HFF-Myc (cell line): ENCODE data around the gene UBR1.
"Not testable (repeated sequence)": the region's sequence is repeated elsewhere in the genome, so short reads cannot be mapped to it uniquely, and the experiment has no call there.

ENCODE experiments used
- DNase-seq: peaks from one replicate; pipeline ENCODE4 v3.0.0-alpha.2; 2011; ENCODE audit warnings: low read depth; ENCODE audit errors: extremely low read depth
- H3K4me3 ChIP-seq: replicated peaks from 2 replicates; pipeline ENCODE4 v1.5.1; 2011; ENCODE audit warnings: low read depth, mild to moderate bottlenecking, control low read depth, low read length
- TF ChIP-seq, protein P1 (sequence below): IDR thresholded peaks from 2 replicates; pipeline ENCODE4 v1.5.1; 2012; ENCODE audit warnings: mild to moderate bottlenecking, low read depth, low read length, control low read depth; ENCODE audit errors: missing control alignments

Gene UBR1

DNA sequence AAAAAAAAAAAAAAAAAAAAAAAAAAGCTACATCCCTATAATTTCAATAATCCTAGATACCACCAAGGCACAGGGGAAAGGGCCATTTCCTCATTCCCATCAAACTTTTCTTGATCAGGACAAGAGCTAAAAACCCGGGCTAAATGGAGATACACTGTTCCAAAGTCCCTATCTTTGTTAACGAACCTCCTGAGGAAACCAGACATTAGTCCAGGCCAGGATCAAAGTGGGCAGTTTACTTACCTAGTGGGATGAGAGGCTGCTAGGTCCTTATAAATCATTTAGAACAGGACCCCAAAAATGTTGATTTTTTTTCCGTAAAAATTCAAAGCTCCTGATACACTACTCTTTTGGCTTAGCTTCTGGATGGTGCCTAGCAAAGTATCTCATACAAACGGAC is 35.6 kb downstream of the UBR1 start:
- DNase-seq = no peak
- TF ChIP-seq, protein P1, sequence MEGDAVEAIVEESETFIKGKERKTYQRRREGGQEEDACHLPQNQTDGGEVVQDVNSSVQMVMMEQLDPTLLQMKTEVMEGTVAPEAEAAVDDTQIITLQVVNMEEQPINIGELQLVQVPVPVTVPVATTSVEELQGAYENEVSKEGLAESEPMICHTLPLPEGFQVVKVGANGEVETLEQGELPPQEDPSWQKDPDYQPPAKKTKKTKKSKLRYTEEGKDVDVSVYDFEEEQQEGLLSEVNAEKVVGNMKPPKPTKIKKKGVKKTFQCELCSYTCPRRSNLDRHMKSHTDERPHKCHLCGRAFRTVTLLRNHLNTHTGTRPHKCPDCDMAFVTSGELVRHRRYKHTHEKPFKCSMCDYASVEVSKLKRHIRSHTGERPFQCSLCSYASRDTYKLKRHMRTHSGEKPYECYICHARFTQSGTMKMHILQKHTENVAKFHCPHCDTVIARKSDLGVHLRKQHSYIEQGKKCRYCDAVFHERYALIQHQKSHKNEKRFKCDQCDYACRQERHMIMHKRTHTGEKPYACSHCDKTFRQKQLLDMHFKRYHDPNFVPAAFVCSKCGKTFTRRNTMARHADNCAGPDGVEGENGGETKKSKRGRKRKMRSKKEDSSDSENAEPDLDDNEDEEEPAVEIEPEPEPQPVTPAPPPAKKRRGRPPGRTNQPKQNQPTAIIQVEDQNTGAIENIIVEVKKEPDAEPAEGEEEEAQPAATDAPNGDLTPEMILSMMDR = no peak
- no peak overlapping the region for H3K4me3 ChIP-seq

DNA sequence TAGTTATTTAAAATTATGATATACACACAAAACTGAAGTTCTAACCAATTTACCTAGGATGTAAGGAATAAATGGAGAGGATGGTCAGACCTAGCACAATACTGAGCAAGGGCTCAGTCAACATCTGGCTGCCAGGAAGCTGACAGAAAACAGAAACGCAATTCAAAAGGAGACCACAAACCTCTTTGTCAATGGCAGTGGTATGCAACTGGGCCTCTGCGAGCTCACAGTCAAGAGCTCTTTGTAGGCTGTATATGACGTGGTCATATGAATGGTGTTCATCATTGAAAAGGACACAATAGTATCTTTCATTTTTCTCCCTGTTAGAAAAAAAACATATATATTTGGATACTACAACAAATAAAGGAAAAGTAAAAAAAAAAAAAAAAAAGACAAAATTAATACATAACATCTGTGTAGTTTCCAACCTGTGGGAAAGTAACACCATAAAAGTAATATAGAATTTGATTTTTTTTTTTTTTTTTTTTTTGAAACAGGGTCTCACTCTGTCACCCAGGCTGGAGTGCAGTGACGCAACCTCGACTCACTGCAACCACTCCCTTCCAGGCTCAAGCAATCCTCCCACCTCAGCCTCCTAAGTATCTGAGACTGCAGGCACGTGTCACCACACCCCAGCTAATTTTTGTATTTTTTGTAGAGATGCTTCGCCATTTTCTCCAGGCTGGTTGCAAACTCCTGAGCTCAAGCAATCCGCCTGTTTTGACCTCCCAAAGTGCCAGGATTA is 37.9 kb downstream of the UBR1 start:
- TF ChIP-seq, protein P1 = no peak
- H3K4me3 ChIP-seq = no peak overlapping the region
- DNase-seq = no peak

DNA sequence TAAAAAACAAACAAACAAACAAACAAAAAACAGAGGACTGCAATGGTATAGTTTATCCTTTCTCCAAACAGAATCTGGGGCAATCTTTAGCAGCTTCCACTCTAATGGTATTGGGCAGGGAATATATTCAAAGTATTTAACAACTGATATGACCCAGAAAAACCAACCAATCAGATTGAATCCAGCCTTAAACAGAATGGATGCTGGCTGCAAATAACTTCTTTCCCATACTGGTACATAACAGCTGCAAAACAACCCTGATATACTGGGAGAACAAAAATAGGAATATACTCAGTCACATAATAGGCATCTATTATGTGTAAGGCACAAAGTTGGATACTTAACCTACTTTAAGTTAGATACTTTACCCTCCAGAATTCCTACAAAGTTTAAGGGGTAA is 49.1 kb downstream of the UBR1 start:
- TF ChIP-seq, protein P1 = no peak
- DNase-seq = no peak

DNA sequence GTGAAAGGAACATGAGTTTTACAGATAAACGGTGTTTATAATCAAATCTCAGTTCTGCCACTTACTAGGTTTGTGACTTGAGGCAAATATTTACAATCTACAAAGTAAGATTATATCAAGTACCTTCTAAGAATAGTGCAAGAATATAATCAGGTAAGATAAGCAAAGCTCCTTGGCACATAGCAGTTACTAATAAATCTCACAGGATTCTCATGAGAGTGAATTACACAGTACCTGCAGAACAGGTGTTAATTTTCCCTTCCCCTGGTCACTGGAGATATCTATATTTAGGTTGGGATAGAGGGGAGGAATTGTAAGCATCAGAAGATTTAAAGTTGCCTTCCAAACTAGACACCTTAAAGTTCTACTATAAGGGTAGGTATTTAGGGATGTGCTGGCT is 53.0 kb downstream of the UBR1 start:
- H3K4me3 ChIP-seq = no peak overlapping the region
- DNase-seq = no peak
- TF ChIP-seq, protein P1 = no peak

More for the DNA sequence above, 49.1 kb downstream of the UBR1 start:
- H3K4me3 ChIP-seq = no peak overlapping the region

DNA sequence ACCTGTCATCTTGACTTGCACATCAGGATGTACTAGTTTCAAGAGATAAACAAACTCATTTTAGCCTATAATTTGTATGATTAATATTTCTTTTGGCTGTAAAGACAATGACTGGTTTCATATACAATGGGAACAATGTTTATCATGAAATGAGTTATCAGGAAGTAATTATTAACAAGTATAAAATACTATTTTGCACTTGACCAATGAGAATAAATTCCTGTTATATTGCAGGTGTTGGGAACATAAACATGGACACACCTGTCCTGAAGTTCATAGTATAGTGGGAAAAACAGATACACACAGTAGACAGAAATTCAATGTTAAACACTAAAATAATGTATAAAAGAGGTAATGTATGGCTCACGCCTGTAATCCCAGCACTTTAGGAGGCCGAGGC is 56.9 kb downstream of the UBR1 start:
- DNase-seq = no peak
- TF ChIP-seq, protein P1 = no peak
- no peak overlapping the region for H3K4me3 ChIP-seq

DNA sequence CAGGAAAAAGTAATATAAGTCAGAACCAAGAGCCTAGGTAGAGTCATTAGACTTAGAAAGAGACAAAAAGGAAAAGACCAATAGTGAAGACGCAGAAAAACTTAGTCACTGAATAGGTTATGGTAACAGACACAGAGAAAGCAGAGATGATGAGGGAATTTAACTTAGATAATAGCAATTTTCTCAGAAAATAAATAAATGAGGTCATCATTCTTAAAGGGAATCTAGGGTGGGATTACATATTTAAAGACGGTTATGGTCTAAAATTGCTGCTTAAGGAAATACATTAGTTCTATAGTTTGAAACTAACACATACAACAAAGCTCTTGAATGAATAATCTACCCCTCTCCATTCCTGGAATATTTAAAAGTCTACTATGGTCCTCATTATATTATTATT is 59.4 kb downstream of the UBR1 start:
- H3K4me3 ChIP-seq = no peak overlapping the region
- TF ChIP-seq, protein P1 = no peak
- DNase-seq = no peak

DNA sequence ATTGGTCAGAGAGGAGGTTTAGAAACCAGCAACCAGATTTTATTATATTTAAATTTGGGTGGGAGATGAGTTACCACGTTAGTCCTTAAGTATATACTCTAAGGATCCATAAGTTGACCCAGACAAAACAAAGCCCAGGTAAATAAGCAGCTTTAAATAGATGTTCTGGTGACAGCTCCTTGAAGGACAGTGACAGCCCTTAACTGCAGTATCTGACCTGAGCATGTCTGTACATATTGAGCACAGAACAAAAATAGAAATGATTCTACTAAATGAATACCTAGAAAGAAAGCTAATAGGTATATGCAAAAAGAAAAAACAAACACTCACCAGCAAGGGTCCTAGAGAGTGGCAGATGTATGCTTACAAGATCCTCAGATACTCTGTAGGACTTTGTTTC is 63.0 kb downstream of the UBR1 start:
- H3K4me3 ChIP-seq = no peak overlapping the region
- TF ChIP-seq, protein P1 = no peak
- DNase-seq = no peak

DNA sequence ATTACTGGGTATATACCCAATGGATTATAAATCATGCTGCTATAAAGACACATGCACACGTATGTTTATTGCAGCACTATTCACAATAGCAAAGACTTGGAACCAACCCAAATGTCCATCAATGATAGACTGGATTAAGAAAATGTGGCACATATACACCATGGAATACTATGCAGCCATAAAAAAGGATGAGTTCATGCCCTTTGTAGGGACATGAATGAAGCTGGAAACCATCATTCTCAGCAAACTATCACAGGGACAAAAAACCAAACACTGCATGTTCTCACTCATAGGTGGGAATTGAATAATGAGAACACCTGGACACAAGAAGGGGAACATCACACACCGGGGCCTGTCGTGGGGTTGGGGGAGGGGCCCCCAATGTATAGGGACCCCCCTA is 64.8 kb downstream of the UBR1 start:
- not testable (repeated sequence) for H3K4me3 ChIP-seq, DNase-seq

DNA sequence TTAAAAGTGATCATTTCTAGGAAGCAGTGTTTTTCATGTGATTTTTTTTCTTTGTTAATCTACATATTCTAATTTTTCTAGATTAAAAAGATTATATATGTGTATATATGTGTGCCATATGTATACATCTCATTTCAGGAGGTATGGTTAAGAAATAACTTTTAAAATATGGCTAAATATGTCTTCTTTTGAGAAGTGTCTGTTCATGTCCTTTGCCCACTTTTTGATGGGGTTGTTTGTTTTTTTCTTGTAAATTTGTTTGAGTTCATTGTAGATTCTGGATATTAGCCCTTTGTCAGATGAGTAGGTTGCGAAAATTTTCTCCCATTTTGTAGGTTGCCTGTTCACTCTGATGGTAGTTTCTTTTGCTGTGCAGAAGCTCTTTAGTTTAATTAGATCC is 70.6 kb downstream of the UBR1 start:
- H3K4me3 ChIP-seq, DNase-seq: not testable (repeated sequence)
